BLaER1 treated with 17β-estradiol and CSF1 and Interleukin-3, amounts not matched to agents 10 nM and 100 nM (cell line): ENCODE results near the gene ATF7IP.

Source experiments
- H3K27ac ChIP-seq, 11 experiments: shearing (Covaris generic); formaldehyde crosslinking; 2 replicates each; pipeline ENCODE4 v1.8.1; 2022
- H3K27me3 ChIP-seq, 11 experiments: shearing (Covaris generic); formaldehyde crosslinking; 2 replicates each; pipeline ENCODE4 v1.8.1; 2022
- H3K36me3 ChIP-seq, 11 experiments: shearing (Covaris generic); formaldehyde crosslinking; 2 replicates each; pipeline ENCODE4 v1.8.1; 2022
- H3K4me1 ChIP-seq, 10 experiments: shearing (Covaris generic); formaldehyde crosslinking; 2 replicates each; pipeline ENCODE4 v1.8.1; 2022
- H3K4me2 ChIP-seq, 11 experiments: shearing (Covaris generic); formaldehyde crosslinking; 2 replicates each; pipeline ENCODE4 v1.8.1; 2022
- H3K4me3 ChIP-seq, 10 experiments: shearing (Covaris generic); formaldehyde crosslinking; 2 replicates each; pipeline ENCODE4 v1.8.1; 2022
- H3K9ac ChIP-seq, 11 experiments: shearing (Covaris generic); formaldehyde crosslinking; 2 replicates each; pipeline ENCODE4 v1.8.1; 2022
- H3K9me3 ChIP-seq, 11 experiments: shearing (Covaris generic); formaldehyde crosslinking; replicated peaks in 1 of 11; 2 replicates each; pipeline ENCODE4 v1.8.1; 2022
- H4K20me1 ChIP-seq, 11 experiments: shearing (Covaris generic); formaldehyde crosslinking; 2 replicates each; pipeline ENCODE4 v1.8.1; 2022
- Cebpa-rat ChIP-seq, 11 experiments: shearing (Covaris generic); IDR thresholded peaks; 2 replicates each; pipeline ENCODE4 v1.8.1; 2022

The ATF7IP gene

DNA sequence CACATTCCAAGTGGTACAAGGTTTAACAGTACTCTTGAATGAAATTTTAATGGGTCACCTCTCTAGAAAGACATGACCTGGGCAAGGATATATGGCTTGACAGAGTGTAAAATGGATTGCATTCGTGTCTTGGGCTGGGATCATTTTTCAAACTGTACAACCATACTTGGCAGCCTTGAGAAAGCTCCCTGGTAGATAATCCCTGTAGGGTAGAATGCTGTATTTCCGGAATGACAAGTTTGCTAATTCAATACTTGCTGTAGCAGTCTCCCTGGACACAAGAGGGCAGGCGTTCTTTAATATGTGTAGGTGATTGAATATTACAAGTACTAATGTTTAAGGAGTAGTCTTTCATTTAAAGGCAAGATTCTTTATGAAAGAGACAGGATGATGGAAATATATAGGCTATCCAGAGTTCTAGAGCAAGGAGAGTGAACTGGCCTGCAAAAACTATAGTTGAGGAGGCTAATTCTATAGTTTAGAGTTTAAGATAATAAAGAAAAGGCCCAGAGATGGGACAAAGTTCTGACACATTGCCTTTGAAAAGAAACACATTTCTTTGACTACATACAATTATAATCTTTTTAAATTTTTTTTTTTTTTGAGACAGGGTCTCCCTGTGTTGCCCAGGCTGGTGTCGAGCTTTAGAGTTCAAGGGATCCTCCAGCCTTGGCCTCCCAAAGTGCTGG, 148.8 kb downstream of the ATF7IP start:
- no peak overlapping the region for H3K27ac ChIP-seq
- no peaks in the 10 kb centered on the region for H3K27me3 ChIP-seq
- no peak overlapping the region for H3K4me2 ChIP-seq
- H3K9ac ChIP-seq: no peak overlapping the region
- no peaks in the 10 kb centered on the region for H4K20me1 ChIP-seq
- TF ChIP-seq Cebpa-rat (IDR thresholded peaks at IDR 0.05): no peak
- H3K36me3 ChIP-seq: no peaks in the 10 kb centered on the region
- H3K9me3 ChIP-seq: peaks cover 0 to under 1% (median 0%) of the 10 kb centered on the region in 11 experiments; a peak in 1 of 22 replicates
- H3K4me1 ChIP-seq: no peaks in the 10 kb centered on the region
- H3K4me3 ChIP-seq: no peak overlapping the region

DNA sequence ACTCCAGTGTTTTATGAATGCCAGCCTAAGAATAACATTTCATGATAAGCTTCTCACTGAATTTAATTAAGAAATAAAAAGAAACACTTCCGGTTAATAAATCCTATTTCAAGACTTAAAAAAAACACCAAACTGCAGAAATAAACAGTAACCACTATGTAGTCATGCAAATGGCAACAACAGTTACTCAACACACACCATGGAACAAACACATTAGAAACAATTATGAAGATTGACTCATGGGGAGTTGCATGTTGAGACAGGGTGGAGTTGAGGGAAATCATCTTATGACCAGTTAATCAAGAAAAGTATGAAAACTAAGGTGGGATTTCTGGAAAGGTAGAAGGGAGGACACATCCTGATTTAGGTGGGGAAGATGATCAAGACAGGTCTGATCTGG, 149.5 kb downstream of the ATF7IP start:
- Histone ChIP-seq H3K9ac (no peak overlapping the region), H3K4me2 (no peak overlapping the region), H3K9me3 (peaks cover 0 to 7% (median 0%) of the 10 kb centered on the region in 11 experiments; a peak in 3 of 22 replicates), H4K20me1 (no peaks in the 10 kb centered on the region), H3K36me3 (no peaks in the 10 kb centered on the region), H3K27me3 (no peaks in the 10 kb centered on the region), H3K27ac (no peak overlapping the region), H3K4me3 (no peak overlapping the region), H3K4me1 (no peaks in the 10 kb centered on the region)
- TF ChIP-seq Cebpa-rat (IDR thresholded peaks at IDR 0.05): no peak

- no peak overlapping the region for H3K27ac ChIP-seq
- H4K20me1 ChIP-seq: no peaks in the 10 kb centered on the region
- no peaks in the 10 kb centered on the region for H3K36me3 ChIP-seq
- no peak overlapping the region for H3K9ac ChIP-seq
- no peaks in the 10 kb centered on the region for H3K27me3 ChIP-seq
- no peaks in the 10 kb centered on the region for H3K4me1 ChIP-seq
- no peak overlapping the region for H3K4me3 ChIP-seq
- H3K9me3 ChIP-seq: peaks cover 35 to 61% (median 51%) of the 10 kb centered on the region in 11 experiments
- no peak overlapping the region for H3K4me2 ChIP-seq
- TF ChIP-seq Cebpa-rat (IDR thresholded peaks at IDR 0.05): no peak
Measured at GRCh38 chr12:14521822-14522221, 156.3 kb downstream of the ATF7IP start.

DNA sequence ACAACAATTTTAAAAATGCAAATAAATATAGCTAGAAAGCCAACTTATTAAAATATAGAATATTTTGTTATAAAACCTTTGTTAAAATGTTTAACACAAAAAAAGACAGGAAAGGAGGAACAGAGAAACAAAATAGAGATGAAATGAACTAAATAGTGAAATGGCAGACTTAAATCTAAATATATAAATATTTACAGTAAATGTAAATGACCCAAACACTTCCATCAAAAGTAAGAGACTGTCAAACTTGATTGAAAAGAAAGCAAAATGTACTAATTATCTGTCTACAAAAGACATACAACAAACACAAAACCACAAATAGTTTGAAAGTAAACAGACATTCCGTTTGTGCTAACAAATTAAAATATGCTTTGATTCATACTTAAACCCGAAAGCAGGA, 160.5 kb downstream of the ATF7IP start:
- Histone ChIP-seq H3K4me3 (no peak overlapping the region), H3K4me2 (no peak overlapping the region), H4K20me1 (no peaks in the 10 kb centered on the region), H3K36me3 (no peaks in the 10 kb centered on the region), H3K9me3 (peaks cover 29 to 44% (median 41%) of the 10 kb centered on the region in 11 experiments), H3K27me3 (no peaks in the 10 kb centered on the region), H3K9ac (no peak overlapping the region), H3K27ac (no peak overlapping the region), H3K4me1 (no peaks in the 10 kb centered on the region)
- no peak for TF ChIP-seq Cebpa-rat (IDR thresholded peaks at IDR 0.05)

DNA sequence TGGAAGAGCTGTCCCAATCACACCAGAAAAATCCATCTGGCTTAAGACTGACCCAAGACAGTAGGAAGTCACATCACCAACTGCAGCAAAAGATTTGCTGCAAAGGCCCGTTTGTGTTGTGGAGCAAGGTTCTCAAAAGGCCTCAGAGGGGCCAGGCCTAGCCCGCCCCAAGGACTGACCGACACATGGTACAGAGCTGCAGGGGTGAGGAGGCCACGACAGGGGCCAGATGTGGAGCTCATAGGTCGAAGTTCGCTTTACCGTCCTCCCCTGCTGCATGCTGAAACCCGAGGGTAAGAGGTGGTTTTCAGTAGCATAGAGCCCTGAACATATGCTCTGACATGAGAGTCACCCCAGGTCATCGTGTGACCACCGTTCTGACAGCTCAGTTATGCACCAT, 166.7 kb downstream of the ATF7IP start:
- Histone ChIP-seq H3K27me3 (no peaks in the 10 kb centered on the region), H3K9ac (no peak overlapping the region), H4K20me1 (no peaks in the 10 kb centered on the region), H3K9me3 (no peaks in the 10 kb centered on the region), H3K27ac (no peak overlapping the region), H3K4me3 (no peak overlapping the region), H3K36me3 (no peaks in the 10 kb centered on the region), H3K4me2 (no peak overlapping the region), H3K4me1 (no peaks in the 10 kb centered on the region)
- TF ChIP-seq Cebpa-rat (IDR thresholded peaks at IDR 0.05): no peak

DNA sequence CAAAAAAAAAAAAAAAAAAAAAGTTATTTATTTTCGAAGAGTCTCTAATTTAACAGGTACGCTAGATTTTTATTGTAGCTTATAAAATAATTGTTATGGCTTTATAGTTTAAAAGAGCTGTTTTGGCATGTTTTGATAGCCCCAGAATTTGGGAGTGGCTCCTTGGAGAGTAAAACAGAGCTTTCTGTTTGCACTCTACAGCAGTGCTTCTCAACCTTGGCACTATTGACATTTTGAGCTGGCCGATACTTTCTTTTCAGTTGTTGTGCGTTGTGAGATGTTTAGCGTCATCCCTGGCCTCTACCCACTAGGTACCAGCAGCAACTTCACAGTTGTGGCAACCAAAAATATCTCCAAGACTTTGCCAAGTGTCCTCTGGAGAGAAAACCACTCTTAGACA, 171.6 kb downstream of the ATF7IP start:
- Histone ChIP-seq H3K4me3 (no peak overlapping the region), H3K9ac (no peak overlapping the region), H3K27ac (no peak overlapping the region)

GRCh38 chr12:14540801-14541462, 175.4 kb downstream of the ATF7IP start:
- no peak for TF ChIP-seq Cebpa-rat (IDR thresholded peaks at IDR 0.05)
- Histone ChIP-seq H4K20me1 (no peaks in the 10 kb centered on the region), H3K4me3 (no peak overlapping the region), H3K27me3 (no peaks in the 10 kb centered on the region), H3K27ac (no peak overlapping the region), H3K36me3 (no peaks in the 10 kb centered on the region), H3K4me1 (no peaks in the 10 kb centered on the region), H3K9me3 (no peaks in the 10 kb centered on the region), H3K4me2 (no peak overlapping the region), H3K9ac (no peak overlapping the region)

More for the DNA sequence above, 171.6 kb downstream of the ATF7IP start:
- Histone ChIP-seq H3K4me1 (no peaks in the 10 kb centered on the region), H3K36me3 (no peaks in the 10 kb centered on the region), H3K4me2 (no peak overlapping the region), H4K20me1 (no peaks in the 10 kb centered on the region), H3K27me3 (no peaks in the 10 kb centered on the region), H3K9me3 (no peaks in the 10 kb centered on the region)
- no peak for TF ChIP-seq Cebpa-rat (IDR thresholded peaks at IDR 0.05)

- no peak overlapping the region for H3K27ac ChIP-seq
- H3K9ac ChIP-seq: no peak overlapping the region
- no peak for TF ChIP-seq Cebpa-rat (IDR thresholded peaks at IDR 0.05)
- H3K27me3 ChIP-seq: no peaks in the 10 kb centered on the region
- H3K4me2 ChIP-seq: no peak overlapping the region
- H3K4me1 ChIP-seq: no peaks in the 10 kb centered on the region
- no peak overlapping the region for H3K4me3 ChIP-seq
- no peaks in the 10 kb centered on the region for H4K20me1 ChIP-seq
- H3K36me3 ChIP-seq: no peaks in the 10 kb centered on the region
- H3K9me3 ChIP-seq: peaks cover 0 to 8% (median 0%) of the 10 kb centered on the region in 11 experiments; a peak in 2 of 22 replicates
Measured at GRCh38 chr12:14545144-14546124, 180.0 kb downstream of the ATF7IP start.

- Histone ChIP-seq H3K27ac (no peak overlapping the region), H3K4me3 (no peak overlapping the region), H3K27me3 (no peaks in the 10 kb centered on the region), H3K9me3 (peaks cover 0 to 23% (median 13%) of the 10 kb centered on the region in 11 experiments; a peak in 9 of 22 replicates), H3K9ac (no peak overlapping the region), H4K20me1 (no peaks in the 10 kb centered on the region), H3K36me3 (no peaks in the 10 kb centered on the region), H3K4me1 (no peaks in the 10 kb centered on the region), H3K4me2 (no peak overlapping the region)
- TF ChIP-seq Cebpa-rat (IDR thresholded peaks at IDR 0.05): no peak
Measured at GRCh38 chr12:14547571-14547970, 182.1 kb downstream of the ATF7IP start.
